Astrocyte (in vitro differentiated cells and primary cell): ENCODE results near the gene TXNDC12. TPM values are rescaled to one million over a fixed set of nuclear protein-coding genes. Genes with fewer than 3 reads are reported as not detected.

Source experiments
- DNase-seq: peaks from one replicate; pipeline ENCODE4 v3.0.0-alpha.2; 2010; ENCODE audit warnings: low read depth
- FAIRE-seq: peaks from 2 replicates; lab custom pipeline; 2011; peaks lifted over from hg19 to GRCh38; lab: Jason Lieb, UNC
- H2AFZ ChIP-seq: 2 replicates; pipeline ENCODE4 v1.6.0; 2012; ENCODE audit warnings: low read depth, low read length, inconsistent platforms
- H3K27ac ChIP-seq: 2 replicates; pipeline ENCODE4 v1.5.1; 2011; ENCODE audit warnings: low read depth, low read length, inconsistent platforms
- H3K27me3 ChIP-seq: 2 replicates; pipeline ENCODE4 v1.6.0; 2011; ENCODE audit warnings: low read length, inconsistent platforms; ENCODE audit not compliant: insufficient read depth
- H3K36me3 ChIP-seq: 2 replicates; pipeline ENCODE4 v1.5.1; 2011; ENCODE audit warnings: low read length, inconsistent platforms; ENCODE audit not compliant: insufficient read depth
- H3K4me1 ChIP-seq: 2 replicates; pipeline ENCODE4 v1.5.1; 2011; ENCODE audit warnings: low read length, inconsistent platforms; ENCODE audit not compliant: insufficient read depth
- H3K4me2 ChIP-seq: 2 replicates; pipeline ENCODE4 v1.6.0; 2012; ENCODE audit warnings: low read length, inconsistent platforms
- H3K4me3 ChIP-seq: 2 replicates; pipeline ENCODE4 v1.5.1; 2011; ENCODE audit warnings: low read depth, mild to moderate bottlenecking, low read length, inconsistent platforms; ENCODE audit not compliant: insufficient read depth
- H3K79me2 ChIP-seq: 2 replicates; pipeline ENCODE4 v1.6.0; 2012; ENCODE audit warnings: mild to moderate bottlenecking, low read length, inconsistent platforms; ENCODE audit not compliant: insufficient read depth
- H3K9ac ChIP-seq: 2 replicates; pipeline ENCODE4 v1.6.0; 2012; ENCODE audit warnings: mild to moderate bottlenecking, low read length, inconsistent platforms
- H3K9me3 ChIP-seq: 2 replicates; pipeline ENCODE4 v1.5.1; 2012; ENCODE audit warnings: low read depth, mild to moderate bottlenecking, low read length, inconsistent platforms; ENCODE audit not compliant: insufficient read depth
- H4K20me1 ChIP-seq: 2 replicates; pipeline ENCODE4 v1.6.0; 2012; ENCODE audit warnings: low read length, inconsistent platforms; ENCODE audit not compliant: insufficient read depth
- H3K27ac Mint-ChIP-seq: one replicate; pipeline ENCODE4 v1.8.0; 2021; ENCODE audit warnings: mild to moderate bottlenecking, mixed read lengths; ENCODE audit not compliant: unreplicated experiment
- H3K27me3 Mint-ChIP-seq: one replicate; pipeline ENCODE4 v1.8.0; 2021; ENCODE audit warnings: low read depth, mixed read lengths; ENCODE audit not compliant: unreplicated experiment
- H3K36me3 Mint-ChIP-seq: one replicate; pipeline ENCODE4 v1.8.0; 2021; ENCODE audit warnings: low read depth, mixed read lengths; ENCODE audit not compliant: unreplicated experiment
- H3K4me1 Mint-ChIP-seq: one replicate; pipeline ENCODE4 v1.8.0; 2021; ENCODE audit warnings: low read depth, mixed read lengths; ENCODE audit not compliant: unreplicated experiment
- H3K4me3 Mint-ChIP-seq: one replicate; pipeline ENCODE4 v1.8.0; 2021; ENCODE audit warnings: mild to moderate bottlenecking, moderate library complexity, mixed read lengths; ENCODE audit not compliant: unreplicated experiment
- H3K9me3 Mint-ChIP-seq: one replicate; pipeline ENCODE4 v1.8.0; 2021; ENCODE audit warnings: mild to moderate bottlenecking, mixed read lengths; ENCODE audit not compliant: unreplicated experiment
- CTCF ChIP-seq: IDR thresholded peaks from 2 replicates; pipeline ENCODE4 v1.5.1; 2011; ENCODE audit warnings: low read depth, mild to moderate bottlenecking, inconsistent platforms, low read length, moderate library complexity; ENCODE audit not compliant: insufficient read depth
- EZH2 ChIP-seq: IDR thresholded peaks from 2 replicates; pipeline ENCODE4 v1.6.1; 2012; ENCODE audit warnings: mild to moderate bottlenecking, low read length, inconsistent platforms; ENCODE audit not compliant: insufficient read depth
- total RNA-seq: library from RNA; stranded (reverse); gene quantifications from 2 replicates; pipeline ENCODE4 v1.2.1, GENCODE V29; 2021

The TXNDC12 gene
- total RNA-seq, 1 donor from 2014 or later = 66.8 TPM

- Mint-ChIP-seq H3K4me3 (peak within 1 kb of the TSS; percentile 99), H3K36me3 (peaks cover 9% of the 10 kb centered on the region), H3K27me3 (no peaks in the 10 kb centered on the region), H3K9me3 (no peaks in the 10 kb centered on the region), H3K27ac (peak within 1 kb of the TSS; percentile 99), H3K4me1 (peaks cover 25% of the 10 kb centered on the region)
- peak within 1 kb of the TSS; percentile 92 for H3K9ac ChIP-seq
- FAIRE-seq (no peak), DNase-seq (peak; percentile 81)
- peak within 1 kb of the TSS; percentile 85 for H2AFZ ChIP-seq
- peak within 1 kb of the TSS; percentile 85 for H3K27ac ChIP-seq
- H3K36me3 ChIP-seq = peaks cover 10% of the 10 kb centered on the region
- peak within 1 kb of the TSS; percentile 87 for H3K4me3 ChIP-seq
- peaks cover 44% of the 10 kb centered on the region for H4K20me1 ChIP-seq
- TF ChIP-seq EZH2 (no peak), CTCF (no peak)
- H3K4me1 ChIP-seq = peaks cover 16% of the 10 kb centered on the region
- H3K27me3 ChIP-seq = no peaks in the 10 kb centered on the region
- peak within 1 kb of the TSS; percentile 94 for H3K4me2 ChIP-seq
- peaks cover 78% of the 10 kb centered on the region for H3K79me2 ChIP-seq
- no peaks in the 10 kb centered on the region for H3K9me3 ChIP-seq
Observed at GRCh38 chr1:52056163-52056936, 1.4 kb upstream of the TXNDC12 start, which contains the start of gene BTF3L4. BTF3L4 (plus strand) TSS chr1:52056295; CDS start chr1:52059848, 3,553 bp downstream.

GRCh38 chr1:52055866-52056162 lies 823 bp upstream of the TXNDC12 start:
- peak overlapping the region; percentile 99 for H3K4me3 Mint-ChIP-seq
- Histone ChIP-seq H3K79me2 (peaks cover 78% of the 10 kb centered on the region), H3K4me1 (peaks cover 16% of the 10 kb centered on the region), H2AFZ (peak overlapping the region; percentile 85), H3K27me3 (no peaks in the 10 kb centered on the region), H3K36me3 (peaks cover 7% of the 10 kb centered on the region), H3K9me3 (no peaks in the 10 kb centered on the region), H3K4me3 (peak overlapping the region; percentile 87), H3K9ac (peak overlapping the region; percentile 92), H3K27ac (peak overlapping the region; percentile 85), H3K4me2 (peak overlapping the region; percentile 94), H4K20me1 (peaks cover 40% of the 10 kb centered on the region)
- H3K9me3 Mint-ChIP-seq = no peaks in the 10 kb centered on the region
- H3K36me3 Mint-ChIP-seq = peaks cover 11% of the 10 kb centered on the region
- peaks cover 25% of the 10 kb centered on the region for H3K4me1 Mint-ChIP-seq
- H3K27me3 Mint-ChIP-seq = no peaks in the 10 kb centered on the region
- TF ChIP-seq CTCF (no peak), EZH2 (no peak)
- peak overlapping the region; percentile 99 for H3K27ac Mint-ChIP-seq
- DNase-seq (no peak), FAIRE-seq (no peak)

GRCh38 chr1:52054496-52055065 lies 410 bp downstream of the TXNDC12 start:
- Histone ChIP-seq H3K79me2 (peaks cover 76% of the 10 kb centered on the region), H3K27ac (peak overlapping the region; percentile 85), H3K9me3 (no peaks in the 10 kb centered on the region), H3K27me3 (no peaks in the 10 kb centered on the region), H3K4me2 (peak overlapping the region; percentile 94), H3K9ac (peak overlapping the region; percentile 92), H2AFZ (peak overlapping the region; percentile 85), H4K20me1 (peaks cover 29% of the 10 kb centered on the region), H3K36me3 (no peaks in the 10 kb centered on the region), H3K4me1 (peaks cover 16% of the 10 kb centered on the region), H3K4me3 (peak overlapping the region; percentile 87)
- DNase-seq = no peak
- Mint-ChIP-seq H3K9me3 (no peaks in the 10 kb centered on the region), H3K4me1 (peaks cover 25% of the 10 kb centered on the region), H3K4me3 (peak overlapping the region; percentile 99), H3K27ac (peak overlapping the region; percentile 99), H3K36me3 (peaks cover 9% of the 10 kb centered on the region), H3K27me3 (no peaks in the 10 kb centered on the region)
- no peak for FAIRE-seq
- no peak for TF ChIP-seq EZH2
- TF ChIP-seq CTCF = no peak
